ENCODE results near the gene SLC19A3. TPM values are rescaled to one million over a fixed set of nuclear protein-coding genes. Genes with fewer than 3 reads are reported as not detected.
"Not testable (repeated sequence)": the region's sequence is repeated elsewhere in the genome, so short reads cannot be mapped to it uniquely, and the experiment has no call there.

The SLC19A3 gene
- total RNA-seq, 1 experiment from 2014 or later, result 4.4 TPM

- DNase-seq (ENCODE audit: low spot score), result no peak
- Histone ChIP-seq H3K27me3 (replicated peaks; ENCODE audit: insufficient read depth, low read depth, low read length, poor library complexity) (no peaks in the 10 kb centered on the region), H3K4me3 (ENCODE audit: low read depth, low read length, poor library complexity, severe bottlenecking) (no peak overlapping the region), H3K4me1 (ENCODE audit: insufficient read depth, low read length, poor library complexity, severe bottlenecking) (no peaks in the 10 kb centered on the region), H3K9me3 (ENCODE audit: low read depth, low read length, poor library complexity, severe bottlenecking) (no peaks in the 10 kb centered on the region), H3K36me3 (ENCODE audit: insufficient read depth, low read length, poor library complexity, severe bottlenecking) (no peaks in the 10 kb centered on the region), H3K27ac (ENCODE audit: low read depth, low read length, poor library complexity, severe bottlenecking) (no peak overlapping the region)
- no TSS peak for BruUV-seq (replicated peaks)
- ChIA-PET POLR2A (ENCODE audit: low non-redundant PET) (no interaction called here), CTCF (no interaction called here)
- TF ChIP-seq EZH2 (IDR thresholded peaks at IDR 0.05; ENCODE audit: borderline replicate concordance, low read depth, low read length, poor library complexity, severe bottlenecking) (no peak), CTCF (conservative IDR thresholded peaks at IDR 0.05; ENCODE audit: low read depth, low read length) (peak; percentile 41)
- intact Hi-C loops (cut with micrococcal nuclease; ENCODE audit: unreplicated experiment), result no loop called here
Observed at GRCh38 chr2:227748079-227748478, 30.3 kb upstream of the SLC19A3 start.

GRCh38 chr2:227745594-227745993 lies 27.8 kb upstream of the SLC19A3 start, which contains the start of gene SCYGR8:
Gene SCYGR8 (plus strand): TSS chr2:227745894. CDS start chr2:227745894, 0 bp downstream.
- intact Hi-C loops (cut with micrococcal nuclease; ENCODE audit: unreplicated experiment), result no loop called here
- no peaks in the 10 kb centered on the region for H3K4me1 ChIP-seq (ENCODE audit: insufficient read depth, low read length, poor library complexity, severe bottlenecking)
- no peak within 1 kb of the TSS for H3K27ac ChIP-seq (ENCODE audit: low read depth, low read length, poor library complexity, severe bottlenecking)
- no peaks in the 10 kb centered on the region for H3K36me3 ChIP-seq (ENCODE audit: insufficient read depth, low read length, poor library complexity, severe bottlenecking)
- no TSS peak for BruUV-seq (replicated peaks)
- no peaks in the 10 kb centered on the region for H3K27me3 ChIP-seq (replicated peaks; ENCODE audit: insufficient read depth, low read depth, low read length, poor library complexity)
- ChIA-PET CTCF (no interaction called here), POLR2A (ENCODE audit: low non-redundant PET) (no interaction called here)
- no peaks in the 10 kb centered on the region for H3K9me3 ChIP-seq (ENCODE audit: low read depth, low read length, poor library complexity, severe bottlenecking)
- no peak for DNase-seq (ENCODE audit: low spot score)
- H3K4me3 ChIP-seq (ENCODE audit: low read depth, low read length, poor library complexity, severe bottlenecking), result no peak within 1 kb of the TSS
- TF ChIP-seq CTCF (conservative IDR thresholded peaks at IDR 0.05; ENCODE audit: low read depth, low read length), result no peak
- TF ChIP-seq EZH2 (IDR thresholded peaks at IDR 0.05; ENCODE audit: borderline replicate concordance, low read depth, low read length, poor library complexity, severe bottlenecking), result no peak

- CTCF ChIA-PET; DNase-seq (ENCODE audit: low spot score); H3K27ac ChIP-seq (ENCODE audit: low read depth, low read length, poor library complexity, severe bottlenecking); BruUV-seq (replicated peaks); H3K4me1 ChIP-seq (ENCODE audit: insufficient read depth, low read length, poor library complexity, severe bottlenecking); H3K9me3 ChIP-seq (ENCODE audit: low read depth, low read length, poor library complexity, severe bottlenecking); H3K27me3 ChIP-seq (replicated peaks; ENCODE audit: insufficient read depth, low read depth, low read length, poor library complexity); H3K4me3 ChIP-seq (ENCODE audit: low read depth, low read length, poor library complexity, severe bottlenecking); H3K36me3 ChIP-seq (ENCODE audit: insufficient read depth, low read length, poor library complexity, severe bottlenecking); intact Hi-C loops (cut with micrococcal nuclease; ENCODE audit: unreplicated experiment): not testable (repeated sequence)
- POLR2A ChIA-PET (ENCODE audit: low non-redundant PET), result interaction anchor here (0.5 kb wide), 1 partner anchor 78 kb away, joined by 13 read pairs; no protein-coding TSS in a partner anchor
- peak; percentile 46 for TF ChIP-seq CTCF (conservative IDR thresholded peaks at IDR 0.05; ENCODE audit: low read depth, low read length)
Observed at GRCh38 chr2:227740705-227741104, 22.9 kb upstream of the SLC19A3 start.

Measured in A673 (cell line).